Stimulated activated CD8-positive, alpha-beta memory T cell treated with anti-CD3 and anti-CD28 coated beads, Interleukin-7, amount 100 ng/mL, for 4 hours (primary cell): Measurements from ENCODE around the gene C16orf86.

Source experiments
- DNase-seq, 2 donors: peaks; one replicate each; pipeline ENCODE4 v3.0.0-alpha.2; 2020; ENCODE audit warnings: low read depth in 2 of 2

C16orf86 gene

GRCh38 chr16:67694611-67695010, 28.0 kb downstream of the C16orf86 start:
- DNase-seq: no peak

- DNase-seq: no peak
Observed at GRCh38 chr16:67697422-67698185, 31.0 kb downstream of the C16orf86 start.

- no peak for DNase-seq
Observed at GRCh38 chr16:67699265-67699664, 32.7 kb downstream of the C16orf86 start.

- DNase-seq: no peak
Observed at GRCh38 chr16:67701420-67701819, 34.8 kb downstream of the C16orf86 start.

GRCh38 chr16:67702130-67702529, 35.5 kb downstream of the C16orf86 start:
- no peak for DNase-seq

GRCh38 chr16:67703626-67704025, 37.0 kb downstream of the C16orf86 start:
- no peak for DNase-seq

- DNase-seq: no peak
Observed at GRCh38 chr16:67704110-67704509, 37.5 kb downstream of the C16orf86 start.

GRCh38 chr16:67707210-67707609, 40.6 kb downstream of the C16orf86 start:
- no peak for DNase-seq

GRCh38 chr16:67707790-67708189, 41.2 kb downstream of the C16orf86 start:
- no peak for DNase-seq

- no peak for DNase-seq
Observed at GRCh38 chr16:67708368-67708771, 41.8 kb downstream of the C16orf86 start.

- DNase-seq: no peak
Observed at GRCh38 chr16:67709050-67709449, 42.4 kb downstream of the C16orf86 start.

- no peak for DNase-seq
Observed at GRCh38 chr16:67710607-67711006, 44.0 kb downstream of the C16orf86 start.

GRCh38 chr16:67713647-67714273, 47.1 kb downstream of the C16orf86 start:
- no peak for DNase-seq

GRCh38 chr16:67714522-67714921, 47.9 kb downstream of the C16orf86 start:
- DNase-seq: no peak

- no peak for DNase-seq
Observed at GRCh38 chr16:67716097-67716496, 49.5 kb downstream of the C16orf86 start.
